Muscle of leg (tissue), 11 donors: ENCODE measurements around the gene ENTPD1. TPM values are rescaled to one million over a fixed set of nuclear protein-coding genes. Genes with fewer than 3 reads are reported as not detected.
"Not testable (repeated sequence)": the region's sequence is repeated elsewhere in the genome, so short reads cannot be mapped to it uniquely, and the experiment has no call there.

Experiments used
- DNase-seq: peaks from one replicate; pipeline ENCODE4 v3.0.0; 2013
- H3K27ac ChIP-seq: one replicate; pipeline ENCODE4 v1.5.1; 2013; ENCODE audit warnings: mild to moderate bottlenecking, low read length, control low read depth
- H3K27me3 ChIP-seq: one replicate; pipeline ENCODE4 v1.6.1; 2013; ENCODE audit warnings: low read length; ENCODE audit not compliant: control insufficient read depth, insufficient read depth
- H3K36me3 ChIP-seq: one replicate; pipeline ENCODE4 v1.6.1; 2013; ENCODE audit warnings: low read length; ENCODE audit not compliant: control insufficient read depth, insufficient read depth
- H3K4me1 ChIP-seq: one replicate; pipeline ENCODE4 v1.6.1; 2013; ENCODE audit warnings: low read length; ENCODE audit not compliant: control insufficient read depth, insufficient read depth
- H3K4me3 ChIP-seq: one replicate; pipeline ENCODE4 v1.5.1; 2013; ENCODE audit warnings: low read length, control low read depth
- H3K9me3 ChIP-seq: replicated peaks from 2 replicates; pipeline ENCODE4 v1.6.1; 2013; ENCODE audit warnings: low read depth, low read length; ENCODE audit not compliant: control insufficient read depth
- WGBS: methylation state at CpG from one replicate; pipeline ENCODE4 v1.1.5; 2013; ENCODE audit warnings: missing lambda C conversion rate; ENCODE audit not compliant: insufficient coverage; 5-methylcytosine and 5-hydroxymethylcytosine counted together
- polyA plus RNA-seq, 8 donors: library from polyadenylated mRNA; unstranded; fragments of 120-200 nt; gene quantifications; one replicate each; pipeline versions ENCODE4 v1.2.1 to v1.2.3, GENCODE V29; 2013; ENCODE audit warnings: inconsistent platforms in 1 of 8, low replicate concordance in 1 of 8; ENCODE audit not compliant: insufficient read length in 8 of 8, insufficient read depth in 1 of 8
- total RNA-seq: library from RNA; stranded (reverse); fragments of 120-200 nt; gene quantifications from one replicate; pipeline ENCODE4 v1.2.4, GENCODE V29; 2013

The ENTPD1 gene
- total and polyA plus RNA-seq, 9 donors: 11.0 to 17.3 (median 14.8) TPM

GRCh38 chr10:95792874-95793285, 36.9 kb downstream of the ENTPD1 start:
- Histone ChIP-seq H3K27ac (peak overlapping the region; percentile 87), H3K27me3 (no peaks in the 10 kb centered on the region), H3K9me3 (no peaks in the 10 kb centered on the region), H3K4me3 (no peak overlapping the region), H3K36me3 (no peaks in the 10 kb centered on the region), H3K4me1 (peaks cover 7% of the 10 kb centered on the region)
- 95% methylated on average over 2 of the region's 4 CpGs for WGBS
- DNase-seq: peak; percentile 83

GRCh38 chr10:95793401-95794045, 37.6 kb downstream of the ENTPD1 start:
- peak; percentile 55 for DNase-seq
- H3K4me1 ChIP-seq: peaks cover 7% of the 10 kb centered on the region
- WGBS: no CpG with 5 or more reads among the region's 2 CpGs

DNA sequence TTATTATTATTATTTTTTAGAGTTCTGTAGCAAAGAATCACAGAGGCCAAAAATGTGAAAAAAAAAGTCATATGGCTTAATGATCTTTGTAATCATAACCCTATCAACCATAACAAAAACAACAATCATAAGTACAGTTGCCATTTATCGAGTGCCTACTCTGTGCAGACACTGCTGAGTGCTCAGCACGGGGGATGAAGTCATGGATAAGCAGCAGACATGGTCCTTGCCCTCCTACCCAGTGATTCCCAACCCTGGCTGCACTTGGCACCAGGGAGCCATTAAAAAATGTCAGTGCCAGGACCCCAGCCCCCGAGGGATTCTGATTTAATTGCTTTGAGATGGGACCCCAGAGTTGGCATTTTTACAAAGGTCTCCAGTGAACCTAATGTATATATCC, 38.2 kb downstream of the ENTPD1 start:
- H3K9me3 ChIP-seq: no peaks in the 10 kb centered on the region
- H3K27me3 ChIP-seq: no peaks in the 10 kb centered on the region
- H3K27ac ChIP-seq: peak overlapping the region; percentile 87
- H3K4me1 ChIP-seq: peaks cover 7% of the 10 kb centered on the region
- WGBS: 68% methylated on average over 2 of the region's 3 CpGs
- H3K36me3 ChIP-seq: no peaks in the 10 kb centered on the region
- no peak for DNase-seq
- no peak overlapping the region for H3K4me3 ChIP-seq

More at GRCh38 chr10:95793401-95794045, 37.6 kb downstream of the ENTPD1 start:
- H3K9me3 ChIP-seq: no peaks in the 10 kb centered on the region
- no peaks in the 10 kb centered on the region for H3K36me3 ChIP-seq
- peak overlapping the region; percentile 87 for H3K27ac ChIP-seq
- no peaks in the 10 kb centered on the region for H3K27me3 ChIP-seq
- no peak overlapping the region for H3K4me3 ChIP-seq

DNA sequence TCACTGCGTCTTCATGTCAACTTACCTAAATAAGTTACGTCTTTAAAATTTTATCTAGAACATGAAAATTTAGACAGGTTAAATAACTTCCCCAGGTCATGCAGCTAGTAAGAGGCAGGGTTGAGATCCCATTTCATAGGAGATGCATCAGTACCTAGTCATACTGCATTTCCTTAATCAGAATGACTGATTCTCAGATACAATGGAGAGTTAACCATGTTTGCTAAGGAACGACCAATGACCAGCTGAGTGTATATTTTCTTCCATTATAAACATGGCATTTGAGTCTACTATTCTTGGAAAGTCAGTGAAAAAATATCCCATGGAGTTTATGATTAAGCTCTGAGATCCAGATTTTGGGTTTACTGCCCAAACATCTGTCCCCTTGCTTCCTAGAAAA, 39.6 kb downstream of the ENTPD1 start:
- no peak overlapping the region for H3K4me3 ChIP-seq
- H3K27ac ChIP-seq: no peak overlapping the region
- no CpG with 5 or more reads among the region's 3 CpGs for WGBS
- H3K36me3 ChIP-seq: no peaks in the 10 kb centered on the region
- no peaks in the 10 kb centered on the region for H3K9me3 ChIP-seq
- peaks cover 7% of the 10 kb centered on the region for H3K4me1 ChIP-seq
- no peaks in the 10 kb centered on the region for H3K27me3 ChIP-seq
- DNase-seq: no peak

DNA sequence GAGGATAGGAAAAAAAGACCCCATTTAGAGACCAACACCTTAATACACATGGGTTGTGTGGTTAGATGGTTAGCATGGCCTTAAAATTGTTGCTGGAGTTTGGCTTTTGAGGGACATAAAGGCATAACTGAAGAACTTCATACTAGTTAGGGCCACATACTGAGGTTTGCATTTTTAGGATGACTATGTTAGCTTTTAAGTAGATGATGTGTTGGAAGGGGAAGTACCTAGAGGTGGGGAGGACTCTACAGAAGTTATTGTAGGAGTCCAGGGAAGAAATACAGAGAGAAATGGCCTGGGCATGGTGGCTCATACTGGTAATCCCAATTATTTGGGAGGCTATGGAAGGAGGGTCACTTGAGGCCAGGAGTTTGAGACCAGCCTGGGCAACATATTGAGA, 40.5 kb downstream of the ENTPD1 start:
- no peak for DNase-seq
- no peak overlapping the region for H3K4me3 ChIP-seq
- H3K27me3 ChIP-seq: no peaks in the 10 kb centered on the region
- peaks cover 7% of the 10 kb centered on the region for H3K4me1 ChIP-seq
- H3K36me3 ChIP-seq: no peaks in the 10 kb centered on the region
- no peaks in the 10 kb centered on the region for H3K9me3 ChIP-seq
- no peak overlapping the region for H3K27ac ChIP-seq

DNA sequence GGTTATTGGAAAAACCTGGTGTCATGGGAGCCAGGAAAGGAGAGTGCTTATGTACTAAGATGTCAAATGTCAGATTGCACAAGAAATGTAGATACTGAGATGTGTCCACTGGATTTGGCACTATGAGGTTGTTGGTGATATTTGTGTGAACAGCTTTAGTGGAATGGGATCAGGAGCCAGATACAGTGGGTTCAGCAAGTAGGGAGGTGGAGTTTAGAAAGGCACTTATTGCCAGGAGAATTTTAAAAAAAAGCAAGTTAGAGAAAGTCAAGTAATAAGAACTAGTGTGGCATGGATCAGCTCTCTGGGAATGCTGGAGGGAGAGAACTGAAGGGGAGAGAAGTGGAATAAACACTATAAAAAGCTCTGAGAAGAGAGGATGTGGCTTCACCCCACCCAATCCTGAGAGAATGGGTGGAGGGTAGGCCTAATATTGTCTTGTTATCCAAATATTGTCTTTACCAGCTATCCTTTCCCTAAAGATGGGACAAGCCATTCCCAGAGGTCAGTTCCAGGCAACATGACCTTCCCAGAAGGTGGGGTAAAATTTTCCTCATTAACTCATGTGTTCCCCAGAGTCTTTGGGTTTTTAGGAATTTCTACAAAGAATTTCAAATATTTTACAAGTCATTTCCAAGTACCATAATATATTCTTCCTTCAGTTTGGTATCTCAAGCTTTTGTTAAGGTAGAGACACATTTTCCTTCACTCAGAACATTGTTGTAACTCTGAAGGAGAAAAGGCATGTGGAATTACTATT, 42.3 kb downstream of the ENTPD1 start:
- no peaks in the 10 kb centered on the region for H3K27me3 ChIP-seq
- no peak overlapping the region for H3K27ac ChIP-seq
- peaks cover 1% of the 10 kb centered on the region for H3K4me1 ChIP-seq
- H3K9me3 ChIP-seq: no peaks in the 10 kb centered on the region
- no peak for DNase-seq
- no peak overlapping the region for H3K4me3 ChIP-seq
- no peaks in the 10 kb centered on the region for H3K36me3 ChIP-seq

DNA sequence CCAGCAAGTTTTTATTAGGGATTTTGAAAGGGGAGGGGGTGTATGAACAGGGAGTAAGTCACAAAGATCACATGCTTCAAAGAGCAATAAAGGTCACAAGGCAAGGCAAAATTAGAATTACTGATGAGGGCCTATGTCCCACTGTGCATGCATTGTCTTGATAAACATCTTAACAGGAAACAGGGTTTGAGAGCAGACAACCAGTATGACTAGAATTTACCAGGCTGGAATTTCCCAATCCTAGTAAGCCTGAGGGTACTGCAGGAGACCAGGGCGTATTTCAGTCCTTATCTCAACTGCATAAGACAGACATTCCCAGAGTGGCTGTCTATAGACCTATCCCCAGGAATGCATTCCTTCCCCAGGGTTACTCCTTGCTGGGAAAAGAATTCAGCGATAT, 44.3 kb downstream of the ENTPD1 start:
- not testable (repeated sequence) for H3K36me3 ChIP-seq, H3K27me3 ChIP-seq, H3K27ac ChIP-seq, DNase-seq, H3K4me3 ChIP-seq, H3K9me3 ChIP-seq, H3K4me1 ChIP-seq
- WGBS: no CpG with 5 or more reads among the region's 2 CpGs

DNA sequence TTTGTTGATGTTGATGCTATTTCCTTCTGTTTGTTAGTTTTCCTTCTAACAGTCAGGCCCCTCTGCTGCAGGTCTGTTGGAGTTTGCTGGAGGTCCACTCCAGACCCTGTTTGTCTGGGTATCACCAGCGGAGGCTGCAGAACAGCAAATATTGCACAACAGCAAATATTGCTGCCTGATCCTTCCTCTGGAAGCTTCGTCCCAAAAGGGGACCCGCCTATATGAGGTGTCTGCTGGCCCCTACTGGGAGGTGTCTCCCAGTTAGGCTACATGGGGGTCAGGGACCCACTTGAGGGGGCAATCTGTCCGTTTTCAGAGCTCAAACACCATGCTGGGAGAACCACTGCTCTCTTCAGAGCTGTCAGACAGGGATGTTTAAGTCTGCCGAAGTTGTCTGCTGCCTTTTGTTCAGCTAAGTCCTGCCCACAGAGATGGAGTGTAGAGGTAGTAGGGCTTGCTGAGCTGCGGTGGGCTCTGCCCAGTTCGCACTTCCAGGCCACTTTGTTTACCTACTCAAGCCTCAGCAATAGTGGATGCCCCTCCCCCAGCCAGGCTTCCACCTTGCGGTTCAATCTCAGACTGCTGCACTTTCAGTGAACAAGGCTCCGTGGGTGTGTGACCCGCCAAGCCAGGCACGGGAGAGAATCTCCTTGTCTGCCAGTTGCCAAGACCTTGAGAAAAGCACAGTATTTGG, 50.9 kb downstream of the ENTPD1 start:
- not testable (repeated sequence) for H3K9me3 ChIP-seq, H3K4me3 ChIP-seq, H3K27me3 ChIP-seq, H3K4me1 ChIP-seq, H3K36me3 ChIP-seq, DNase-seq, H3K27ac ChIP-seq
- 76% methylated on average over 7 of the region's 11 CpGs for WGBS

DNA sequence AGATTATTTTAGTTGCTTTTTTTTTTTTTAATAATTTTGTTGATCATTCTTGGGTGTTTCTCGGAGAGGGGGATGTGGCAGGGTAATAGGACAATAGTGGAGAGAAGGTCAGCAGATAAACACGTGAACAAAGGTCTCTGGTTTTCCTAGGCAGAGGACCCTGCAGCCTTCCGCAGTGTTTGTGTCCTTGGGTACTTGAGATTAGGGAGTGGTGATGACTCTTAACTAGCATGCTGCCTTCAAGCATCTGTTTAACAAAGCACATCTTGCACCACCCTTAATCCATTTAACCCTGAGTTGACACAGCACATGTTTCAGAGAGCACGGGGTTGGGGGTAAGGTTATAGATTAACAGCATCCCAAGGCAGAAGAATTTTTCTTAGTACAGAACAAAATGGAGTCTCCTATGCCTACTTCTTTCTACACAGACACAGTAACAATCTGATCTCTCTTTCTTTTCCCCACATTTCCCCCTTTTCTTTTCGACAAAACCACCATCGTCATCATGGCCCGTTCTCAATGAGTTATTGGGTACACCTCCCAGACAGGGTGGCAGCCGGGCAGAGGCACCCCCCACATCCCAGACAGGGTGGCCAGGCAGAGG, 52.8 kb downstream of the ENTPD1 start:
- not testable (repeated sequence) for H3K4me3 ChIP-seq, DNase-seq, H3K4me1 ChIP-seq, H3K36me3 ChIP-seq, H3K9me3 ChIP-seq, H3K27me3 ChIP-seq, H3K27ac ChIP-seq
- WGBS: 92% methylated on average over 4 of the region's 8 CpGs
